Measurements from ENCODE around the gene CEBPZOS. TPM values are rescaled to one million over a fixed set of nuclear protein-coding genes. Genes with fewer than 3 reads are reported as not detected.

The CEBPZOS gene
- total and polyA plus RNA-seq, 9 of the 15 experiments (the other 6 are each of a cell fraction or from before 2014, with no cell fraction given): 21.7 to 64.8 (median 46.7) TPM

DNA sequence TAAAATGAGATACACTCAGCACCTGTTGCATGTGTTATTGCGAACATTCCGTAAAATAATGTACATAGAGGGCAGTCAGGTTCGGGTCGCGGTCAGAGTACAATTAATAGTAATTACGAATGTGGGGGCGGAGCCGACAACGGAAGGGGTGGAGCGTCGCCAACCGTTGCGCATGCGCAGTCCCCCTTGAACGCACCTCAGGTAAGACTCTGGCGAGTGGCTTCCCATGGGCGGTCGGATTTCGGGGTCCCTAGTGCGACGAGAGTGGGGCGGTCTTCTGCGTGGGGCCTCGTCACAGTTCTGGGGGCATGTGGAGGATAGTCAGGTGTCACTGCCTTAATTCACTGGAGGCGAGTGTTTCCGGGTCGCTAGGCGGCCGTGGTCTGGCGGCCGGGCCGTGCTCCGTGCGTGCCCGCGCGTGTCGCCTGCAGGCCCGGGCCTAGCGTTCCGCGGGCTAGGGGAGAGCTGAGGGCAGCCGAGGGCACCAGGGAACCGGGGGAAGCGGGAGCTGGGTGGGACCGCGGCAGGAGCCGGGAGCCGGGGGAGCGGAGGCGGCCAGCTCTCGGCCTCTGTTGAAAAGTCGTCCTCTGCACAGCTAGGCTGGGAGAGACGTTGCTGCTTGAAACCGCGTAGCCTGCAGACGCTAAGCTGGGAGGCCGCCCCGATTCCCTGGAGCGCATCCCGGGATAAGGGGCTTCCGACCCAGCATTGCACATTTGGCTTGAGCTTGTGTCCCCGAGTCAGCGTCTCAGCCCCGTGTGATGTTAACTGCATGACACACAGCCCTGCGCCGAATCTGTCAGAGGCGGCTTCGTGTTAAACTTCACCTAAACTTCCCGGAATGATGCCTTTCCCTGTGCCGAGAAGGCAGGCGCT lies at the start of gene CEBPZOS (continued):
- TF ChIP-seq CTCFL (IDR thresholded peaks at IDR 0.05; ENCODE audit: borderline replicate concordance, insufficient read depth, low read depth, low read length, poor library complexity, severe bottlenecking) (no peak), ZNF146 (CRISPR knock-in tag; IDR thresholded peaks at IDR 0.05; ENCODE audit: unreplicated experiment) (no peak), TGIF2 (CRISPR knock-in tag; IDR thresholded peaks at IDR 0.05) (no peak), ZFX (CRISPR knock-in tag; IDR thresholded peaks at IDR 0.05) (peak; percentile 100), COPS2 (conservative IDR thresholded peaks at IDR 0.05) (no peak), CC2D1A (IDR thresholded peaks at IDR 0.05) (peak; percentile 83), ZKSCAN8 (CRISPR knock-in tag; IDR thresholded peaks at IDR 0.05) (no peak), CSDE1 (IDR thresholded peaks at IDR 0.05) (no peak), TBP (optimal IDR thresholded peaks at IDR 0.05; ENCODE audit: low read depth, low read length) (peak; percentile 68), ZNF143 (CRISPR knock-in tag; IDR thresholded peaks at IDR 0.05) (peak; percentile 45; the same call in 1 of the 2 replicates), PPARD (CRISPR knock-in tag; IDR thresholded peaks at IDR 0.05) (no peak), HDAC6 (IDR thresholded peaks at IDR 0.05; ENCODE audit: low read depth, low read length) (no peak), THAP7 (CRISPR knock-in tag; IDR thresholded peaks at IDR 0.05) (no peak), SRSF9 (IDR thresholded peaks at IDR 0.05; ENCODE audit: borderline replicate concordance, low read depth, low read length) (no peak), HNRNPK (IDR thresholded peaks at IDR 0.05; ENCODE audit: low read depth, low read length, poor library complexity, severe bottlenecking) (no peak)
- TF ChIP-seq, protein P1, sequence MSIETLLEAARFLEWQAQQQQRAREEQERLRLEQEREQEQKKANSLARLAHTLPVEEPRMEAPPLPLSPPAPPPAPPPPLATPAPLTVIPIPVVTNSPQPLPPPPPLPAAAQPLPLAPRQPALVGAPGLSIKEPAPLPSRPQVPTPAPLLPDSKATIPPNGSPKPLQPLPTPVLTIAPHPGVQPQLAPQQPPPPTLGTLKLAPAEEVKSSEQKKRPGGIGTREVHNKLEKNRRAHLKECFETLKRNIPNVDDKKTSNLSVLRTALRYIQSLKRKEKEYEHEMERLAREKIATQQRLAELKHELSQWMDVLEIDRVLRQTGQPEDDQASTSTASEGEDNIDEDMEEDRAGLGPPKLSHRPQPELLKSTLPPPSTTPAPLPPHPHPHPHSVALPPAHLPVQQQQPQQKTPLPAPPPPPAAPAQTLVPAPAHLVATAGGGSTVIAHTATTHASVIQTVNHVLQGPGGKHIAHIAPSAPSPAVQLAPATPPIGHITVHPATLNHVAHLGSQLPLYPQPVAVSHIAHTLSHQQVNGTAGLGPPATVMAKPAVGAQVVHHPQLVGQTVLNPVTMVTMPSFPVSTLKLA (conservative IDR thresholded peaks at IDR 0.05): peak; percentile 34 to 80; a peak in 2 of 4 replicates
- TF ChIP-seq, protein P2, sequence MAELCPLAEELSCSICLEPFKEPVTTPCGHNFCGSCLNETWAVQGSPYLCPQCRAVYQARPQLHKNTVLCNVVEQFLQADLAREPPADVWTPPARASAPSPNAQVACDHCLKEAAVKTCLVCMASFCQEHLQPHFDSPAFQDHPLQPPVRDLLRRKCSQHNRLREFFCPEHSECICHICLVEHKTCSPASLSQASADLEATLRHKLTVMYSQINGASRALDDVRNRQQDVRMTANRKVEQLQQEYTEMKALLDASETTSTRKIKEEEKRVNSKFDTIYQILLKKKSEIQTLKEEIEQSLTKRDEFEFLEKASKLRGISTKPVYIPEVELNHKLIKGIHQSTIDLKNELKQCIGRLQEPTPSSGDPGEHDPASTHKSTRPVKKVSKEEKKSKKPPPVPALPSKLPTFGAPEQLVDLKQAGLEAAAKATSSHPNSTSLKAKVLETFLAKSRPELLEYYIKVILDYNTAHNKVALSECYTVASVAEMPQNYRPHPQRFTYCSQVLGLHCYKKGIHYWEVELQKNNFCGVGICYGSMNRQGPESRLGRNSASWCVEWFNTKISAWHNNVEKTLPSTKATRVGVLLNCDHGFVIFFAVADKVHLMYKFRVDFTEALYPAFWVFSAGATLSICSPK (IDR thresholded peaks at IDR 0.05; ENCODE audit: borderline replicate concordance): no peak
